H1 (cell line): ENCODE results near the gene GGT7. TPM values are rescaled to one million over a fixed set of nuclear protein-coding genes. Genes with fewer than 3 reads are reported as not detected.

Experiments used
- CTCF ChIA-PET: fragments of 300-600 bp; sonication (Branson Sonifier 250); formaldehyde crosslinking; loops from one replicate; lab custom pipeline; 2021; ENCODE audit not compliant: partially characterized antibody; lab: Charles Lee
- POLR2A ChIA-PET: fragments of 300-600 bp; sonication (Branson Sonifier 250); formaldehyde crosslinking; loops from one replicate; lab custom pipeline; 2021; ENCODE audit warnings: inconsistent platforms; ENCODE audit not compliant: partially characterized antibody; lab: Charles Lee
- DNase-seq, 2 experiments: peaks; one replicate each; pipeline versions ENCODE4 v3.0.0 to v3.0.0-alpha.2; 2010 to 2022; ENCODE audit warnings: low spot score in 2 of 2, low read depth in 1 of 2, mixed read lengths in 1 of 2
- FAIRE-seq: peaks from 2 replicates; lab custom pipeline; 2011; peaks lifted over from hg19 to GRCh38; lab: Jason Lieb, UNC
- H2AFZ ChIP-seq: 2 replicates; pipeline ENCODE4 v1.8.1; 2012; ENCODE audit warnings: low read length, inconsistent platforms
- H2AK5ac ChIP-seq: 2 replicates; pipeline ENCODE4 v1.6.1; 2013; ENCODE audit warnings: low read depth, low read length
- H2BK120ac ChIP-seq: replicated peaks from 2 replicates; pipeline ENCODE3; 2013; ENCODE audit warnings: low read depth, low read length, inconsistent platforms
- H2BK12ac ChIP-seq: 2 replicates; pipeline ENCODE4 v1.6.1; 2013; ENCODE audit warnings: low read depth, low read length
- H2BK15ac ChIP-seq: 2 replicates; pipeline ENCODE4 v1.6.1; 2013; ENCODE audit warnings: low read length
- H2BK20ac ChIP-seq: 2 replicates; pipeline ENCODE4 v1.6.1; 2013; ENCODE audit warnings: low read length
- H2BK5ac ChIP-seq: 2 replicates; pipeline ENCODE4 v1.6.1; 2013; ENCODE audit warnings: low read depth, low read length
- H3K14ac ChIP-seq: 2 replicates; pipeline ENCODE4 v1.6.1; 2013; ENCODE audit warnings: inconsistent platforms; ENCODE audit not compliant: insufficient read length
- H3K18ac ChIP-seq: 2 replicates; pipeline ENCODE4 v1.6.1; 2013; ENCODE audit warnings: low read length; ENCODE audit errors: extremely low read depth
- H3K23ac ChIP-seq: 2 replicates; pipeline ENCODE4 v1.6.1; 2013; ENCODE audit warnings: inconsistent platforms; ENCODE audit not compliant: insufficient read length
- H3K23me2 ChIP-seq: 2 replicates; pipeline ENCODE4 v1.6.1; 2013; ENCODE audit warnings: low read depth, low read length
- H3K27ac ChIP-seq: 2 replicates; pipeline ENCODE4 v1.6.1; 2011; ENCODE audit warnings: low read depth, low read length, inconsistent platforms
- H3K27me3 ChIP-seq, 4 experiments: replicated peaks in 1 of 4; 1 replicate in 1 of 4; 2 replicates in 3 of 4; pipeline versions ENCODE4 v1.6.1 to v1.8.1; 2011 to 2013; ENCODE audit warnings: low read length in 3 of 4, mild to moderate bottlenecking in 3 of 4, inconsistent platforms in 2 of 4, mixed read lengths in 2 of 4, moderate library complexity in 1 of 4; ENCODE audit not compliant: control insufficient read depth in 3 of 4, insufficient read depth in 3 of 4; ENCODE audit errors: extremely low read depth in 1 of 4
- H3K36me3 ChIP-seq, 4 experiments: 2 replicates each; pipeline versions ENCODE4 v1.6.1 to v1.8.1; 2011 to 2013; ENCODE audit warnings: mild to moderate bottlenecking in 4 of 4, low read length in 3 of 4, moderate library complexity in 2 of 4, control low read depth in 1 of 4, inconsistent platforms in 1 of 4; ENCODE audit not compliant: insufficient read depth in 4 of 4, control insufficient read depth in 2 of 4
- H3K4ac ChIP-seq: replicated peaks from 2 replicates; pipeline ENCODE3; 2013; ENCODE audit warnings: low read length, low read depth, mixed read lengths, inconsistent platforms; ENCODE audit not compliant: insufficient read length
- H3K4me1 ChIP-seq, 4 experiments: replicated peaks in 1 of 4; 1 replicate in 1 of 4; 2 replicates in 3 of 4; pipeline versions ENCODE4 v1.6.1 to v1.8.1; 2011 to 2013; ENCODE audit warnings: low read length in 3 of 4, inconsistent platforms in 2 of 4, mixed read lengths in 1 of 4; ENCODE audit not compliant: insufficient read depth in 4 of 4, control insufficient read depth in 3 of 4
- H3K4me2 ChIP-seq, 2 experiments: 2 replicates each; pipeline versions ENCODE4 v1.6.1 to v1.8.1; 2011 to 2013; ENCODE audit warnings: low read depth in 2 of 2, low read length in 2 of 2, control low read depth in 1 of 2, inconsistent platforms in 1 of 2, mild to moderate bottlenecking in 1 of 2; ENCODE audit not compliant: insufficient read depth in 1 of 2
- H3K4me3 ChIP-seq, 4 experiments: fragments of 200-600, 300-600 bp in 1 of 4; sonication (generic), shearing (Covaris generic), sonication (Bioruptor Twin) in 1 of 4; 2 replicates each; pipeline versions ENCODE4 v1.5.1 to v1.8.1; 2011 to 2016; ENCODE audit warnings: low read length in 4 of 4, low read depth in 3 of 4, control low read depth in 2 of 4, inconsistent platforms in 2 of 4, mild to moderate bottlenecking in 2 of 4, mixed read lengths in 1 of 4, moderate library complexity in 1 of 4; ENCODE audit not compliant: insufficient read depth in 2 of 4; ENCODE audit errors: extremely low read depth in 1 of 4
- H3K56ac ChIP-seq: replicated peaks from 2 replicates; pipeline ENCODE3; 2013; ENCODE audit warnings: low read depth, mild to moderate bottlenecking, mixed read lengths, low read length, inconsistent platforms; ENCODE audit not compliant: insufficient read length
- H3K79me1 ChIP-seq: 2 replicates; pipeline ENCODE4 v1.6.1; 2013; ENCODE audit warnings: low read depth, low read length, control low read depth
- H3K79me2 ChIP-seq, 2 experiments: 2 replicates each; pipeline versions ENCODE4 v1.6.1 to v1.8.1; 2012 to 2013; ENCODE audit warnings: low read length in 2 of 2, mild to moderate bottlenecking in 2 of 2, inconsistent platforms in 1 of 2; ENCODE audit not compliant: insufficient read depth in 2 of 2, control insufficient read depth in 1 of 2
- H3K9ac ChIP-seq, 4 experiments: replicated peaks in 1 of 4; 1 replicate in 1 of 4; 2 replicates in 3 of 4; pipeline versions ENCODE4 v1.6.1 to v1.8.1; 2011 to 2013; ENCODE audit warnings: low read depth in 3 of 4, low read length in 3 of 4, control low read depth in 2 of 4, mild to moderate bottlenecking in 2 of 4, moderate library complexity in 2 of 4, inconsistent platforms in 1 of 4; ENCODE audit errors: extremely low read depth in 1 of 4
- H3K9me3 ChIP-seq, 2 experiments: 2 replicates each; pipeline versions ENCODE4 v1.6.1 to v1.8.1; 2012 to 2013; ENCODE audit warnings: mild to moderate bottlenecking in 2 of 2, moderate library complexity in 2 of 2, control low read depth in 1 of 2, inconsistent platforms in 1 of 2, low read depth in 1 of 2, low read length in 1 of 2, mixed read lengths in 1 of 2; ENCODE audit not compliant: insufficient read depth in 2 of 2
- H4K20me1 ChIP-seq, 2 experiments: replicated peaks in 1 of 2; 2 replicates each; pipeline versions ENCODE3 to v1.8.1; 2011 to 2013; ENCODE audit warnings: inconsistent platforms in 2 of 2, low read length in 2 of 2, mild to moderate bottlenecking in 1 of 2; ENCODE audit not compliant: insufficient read depth in 2 of 2, control insufficient read depth in 1 of 2
- H4K5ac ChIP-seq: 2 replicates; pipeline ENCODE4 v1.6.1; 2013; ENCODE audit warnings: low read length, low read depth, mixed read lengths, inconsistent platforms; ENCODE audit not compliant: insufficient read length
- H4K8ac ChIP-seq: 2 replicates; pipeline ENCODE4 v1.8.0; 2013; ENCODE audit warnings: mild to moderate bottlenecking, moderate library complexity, low read length, inconsistent platforms; ENCODE audit not compliant: insufficient read depth; ENCODE audit errors: extremely low read depth
- H4K91ac ChIP-seq: replicated peaks from 2 replicates; pipeline ENCODE3; 2013; ENCODE audit warnings: low read length, mixed read lengths, inconsistent platforms; ENCODE audit not compliant: insufficient read length
- BACH1 ChIP-seq: IDR thresholded peaks from 2 replicates; pipeline ENCODE4 v1.6.1; 2012; ENCODE audit warnings: low read length, improper control_type of control experiment
- CHD2 ChIP-seq: IDR thresholded peaks from 2 replicates; pipeline ENCODE4 v1.6.1; 2012; ENCODE audit warnings: low read length, improper control_type of control experiment
- CTBP2 ChIP-seq: IDR thresholded peaks from 2 replicates; pipeline ENCODE4 v1.7.0; 2011; ENCODE audit warnings: borderline replicate concordance, mild to moderate bottlenecking, moderate library complexity, mixed read lengths, low read length; ENCODE audit not compliant: insufficient read depth, insufficient read length
- EGR1 ChIP-seq: IDR thresholded peaks from 2 replicates; pipeline ENCODE4 v1.6.1; 2011; ENCODE audit warnings: low read depth, low read length, borderline replicate concordance
- EZH2 ChIP-seq: fragments of 200-600 bp; sonication (generic); IDR thresholded peaks from 2 replicates; pipeline ENCODE4 v1.7.1; 2012; ENCODE audit warnings: low read depth, mild to moderate bottlenecking, moderate library complexity, low read length, inconsistent platforms; ENCODE audit not compliant: severe bottlenecking
- KDM5A ChIP-seq: fragments of 200-600 bp; IDR thresholded peaks from 2 replicates; pipeline ENCODE4 v1.7.1; 2012; ENCODE audit warnings: mild to moderate bottlenecking, low read length, inconsistent platforms, mixed read lengths
- MAFK ChIP-seq: IDR thresholded peaks from 2 replicates; pipeline ENCODE4 v1.6.1; 2012; ENCODE audit warnings: low read depth, mild to moderate bottlenecking, improper control_type of control experiment, low read length
- NRF1 ChIP-seq: IDR thresholded peaks from 2 replicates; pipeline ENCODE4 v1.6.1; 2011; ENCODE audit warnings: mild to moderate bottlenecking, low read depth, low read length, improper control_type of control experiment
- PHF8 ChIP-seq: fragments of 200-600 bp; sonication (generic); conservative IDR thresholded peaks from 2 replicates; pipeline ENCODE4 v1.7.1; 2012; ENCODE audit warnings: low read depth, mild to moderate bottlenecking, inconsistent platforms, low read length, moderate library complexity
- POU5F1 ChIP-seq: IDR thresholded peaks from 2 replicates; pipeline ENCODE4 v1.6.1; 2011; ENCODE audit warnings: low read depth, mild to moderate bottlenecking, low read length, moderate library complexity
- RAD21 ChIP-seq, 2 experiments: IDR thresholded peaks in 1 of 2; conservative IDR thresholded peaks in 1 of 2; 2 replicates each; pipeline ENCODE4 v1.6.1; 2011; ENCODE audit warnings: low read depth in 2 of 2, low read length in 2 of 2, improper control_type of control experiment in 1 of 2, inconsistent platforms in 1 of 2, mild to moderate bottlenecking in 1 of 2, moderate library complexity in 1 of 2
- RFX5 ChIP-seq: IDR thresholded peaks from 2 replicates; pipeline ENCODE4 v1.6.1; 2011; ENCODE audit warnings: low read depth, low read length, improper control_type of control experiment, borderline replicate concordance
- SIRT6 ChIP-seq: IDR thresholded peaks from one replicate; pipeline ENCODE4 v1.7.1; 2012; ENCODE audit warnings: low read length, inconsistent platforms
- SIX5 ChIP-seq: IDR thresholded peaks from 2 replicates; pipeline ENCODE4 v1.6.1; 2011; ENCODE audit warnings: mild to moderate bottlenecking, low read depth, low read length
- TAF1 ChIP-seq: IDR thresholded peaks from 2 replicates; pipeline ENCODE4 v1.6.1; 2011; ENCODE audit warnings: mild to moderate bottlenecking, low read depth, low read length
- WGBS, 2 experiments: shearing (Covaris generic) in 1 of 2; methylation state at CpG; one replicate each; pipeline versions ENCODE4 v1.1.6 to v1.1.7; 2013 to 2015; ENCODE audit warnings: low lambda C conversion rate in 2 of 2, mixed read lengths in 2 of 2, inconsistent platforms in 1 of 2, low coverage in 1 of 2, missing lambda C conversion rate in 1 of 2; ENCODE audit not compliant: insufficient replicate concordance in 2 of 2, insufficient coverage in 1 of 2, insufficient read length in 1 of 2; ENCODE audit errors: extremely low coverage in 1 of 2, missing lambda C conversion rate in 1 of 2; 5-methylcytosine and 5-hydroxymethylcytosine counted together
- polyA plus RNA-seq, 7 experiments: library from polyadenylated mRNA; depleted of rRNA in 3 of 7; stranded (reverse) in 5 of 7; unstranded in 2 of 7; fragments of >200 nt in 5 of 7; fragments of 200-250 nt in 2 of 7; gene quantifications; 1 replicate in 5 of 7; 2 replicates in 1 of 7; 4 replicates in 1 of 7; pipeline versions ENCODE4 v1.2.1 to v1.2.3, GENCODE V29; 2011 to 2013; ENCODE audit warnings: missing spikeins in 2 of 7, mixed read lengths in 2 of 7
- total RNA-seq: library from RNA; stranded (reverse); fragmentation: NEBNext Ultra II Directional; extraction: Animal tissue kit (Norgen Biotek cat#: 25700); gene quantifications from 2 replicates; pipeline ENCODE4 v1.2.1, GENCODE V29; 2021

GGT7 gene
- total and polyA plus RNA-seq, 2 of the 8 experiments (the other 6 are each of a cell fraction or from before 2014, with no cell fraction given): 20.2 to 25.5 TPM

DNA sequence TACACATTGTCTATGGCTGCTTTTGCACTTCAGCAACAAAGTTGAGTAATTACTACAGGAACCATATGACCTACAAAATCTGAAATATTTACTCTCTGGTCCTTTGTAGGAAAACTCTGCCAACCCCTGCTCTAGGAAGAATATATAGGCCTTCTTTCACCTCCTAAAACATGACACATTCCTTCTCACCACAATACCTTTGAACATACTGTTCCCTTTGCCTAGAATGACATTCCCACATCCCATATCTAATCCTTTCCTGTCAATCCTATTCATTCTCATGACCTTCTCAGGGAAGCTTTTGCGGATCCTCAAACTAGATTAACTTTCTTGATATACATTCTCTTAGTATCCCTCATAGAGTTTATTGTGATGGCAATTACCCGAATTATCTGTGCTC, 29.2 kb downstream of the GGT7 start:
- Histone ChIP-seq H3K79me2 (no peaks in the 10 kb centered on the region), H3K23ac (no peak overlapping the region), H4K8ac (no peak overlapping the region), H3K14ac (no peak overlapping the region), H4K20me1 (no peaks in the 10 kb centered on the region), H2AFZ (no peak overlapping the region), H3K4me2 (no peak overlapping the region), H2BK15ac (no peak overlapping the region), H3K27ac (no peak overlapping the region), H3K18ac (no peak overlapping the region), H2AK5ac (no peak overlapping the region), H3K27me3 (no peaks in the 10 kb centered on the region), H3K79me1 (no peaks in the 10 kb centered on the region), H3K9ac (no peak overlapping the region), H3K4me1 (no peaks in the 10 kb centered on the region), H2BK12ac (no peak overlapping the region), H4K5ac (no peak overlapping the region), H4K91ac (no peak overlapping the region), H3K9me3 (no peaks in the 10 kb centered on the region), H3K56ac (no peak overlapping the region), H2BK20ac (no peak overlapping the region), H3K4me3 (no peak overlapping the region), H3K36me3 (peaks cover 0 to 6% (median 3%) of the 10 kb centered on the region in 4 experiments; a peak in 3 of 8 replicates), H3K23me2 (peaks cover 2% of the 10 kb centered on the region; the same call in 1 of the 2 replicates), H2BK5ac (no peak overlapping the region), H2BK120ac (no peak overlapping the region), H3K4ac (no peak overlapping the region)
- TF ChIP-seq TAF1 (no peak), SIX5 (no peak), SIRT6 (no peak), POU5F1 (no peak), NRF1 (no peak), CTBP2 (no peak), PHF8 (no peak), RAD21 (IDR thresholded peaks at IDR 0.05 in 1 of 2, conservative IDR thresholded peaks at IDR 0.05 in 1 of 2; ENCODE audit: low read depth in 2 of 2, low read length in 2 of 2) (no peak), MAFK (no peak), CHD2 (no peak), EZH2 (no peak), KDM5A (no peak), EGR1 (no peak), BACH1 (no peak), RFX5 (no peak)
- ChIA-PET CTCF (no interaction called here), POLR2A (interaction anchor here (0.7 kb wide), 2 partner anchors 31 to 365 kb away, joined by 4 to 5 read pairs; no protein-coding TSS in a partner anchor)
- DNase-seq: no peak
- FAIRE-seq: no peak
- 87% methylated on average over 2 of the region's 2 CpGs; no CpG with 5 or more reads in 1 of the 2 experiments for WGBS, 2 experiments
